ENCODE data around the gene VSTM4. TPM values are rescaled to one million over a fixed set of nuclear protein-coding genes. Genes with fewer than 3 reads are reported as not detected.

VSTM4 gene
- total and polyA plus RNA-seq, 9 donors, result 35.5 to 59.5 (median 46.7) TPM

Other genes with a start within 250 kb of the VSTM4 start
- 0.18 TPM for gene LRRC18, start 175.7 kb downstream of the VSTM4 start, total RNA-seq
- under 1 TPM in 6 of 8 donors, not detected in 2; 0.09 to 0.24 (median 0.18) TPM for gene LRRC18, start 175.7 kb downstream of the VSTM4 start, polyA plus RNA-seq (ENCODE audit: insufficient read depth in 1 of 8, insufficient read length in 8 of 8, low replicate concordance in 1 of 8)
- gene FAM170B, start 18.5 kb upstream of the VSTM4 start, total RNA-seq, result 0.09 TPM
- gene FAM170B, start 18.5 kb upstream of the VSTM4 start, polyA plus RNA-seq (ENCODE audit: insufficient read depth in 1 of 8, insufficient read length in 8 of 8, low replicate concordance in 1 of 8), result under 1 TPM in 1 of 8 donors, not detected in 7; 0.16 TPM
- gene TMEM273, start 72.9 kb upstream of the VSTM4 start, total RNA-seq, result 9.5 TPM
- gene TMEM273, start 72.9 kb upstream of the VSTM4 start, polyA plus RNA-seq (ENCODE audit: insufficient read depth in 1 of 8, insufficient read length in 8 of 8, low replicate concordance in 1 of 8), result 1 to 10 TPM; 3.9 to 6.6 (median 5.4) TPM
- gene C10orf71, start 183.6 kb upstream of the VSTM4 start, total RNA-seq, result 10.8 TPM
- 10 to 100 TPM; 16.5 to 26.6 (median 21.6) TPM for gene C10orf71, start 183.6 kb upstream of the VSTM4 start, polyA plus RNA-seq (ENCODE audit: insufficient read depth in 1 of 8, insufficient read length in 8 of 8, low replicate concordance in 1 of 8)